Measurements from ENCODE around the gene NDST1. TPM values are rescaled to one million over a fixed set of nuclear protein-coding genes. Genes with fewer than 3 reads are reported as not detected.

Gene NDST1
- total and polyA plus RNA-seq, 2 of the 8 experiments (the other 6 are each of a cell fraction or from before 2014, with no cell fraction given) = 27.0 to 72.0 TPM

DNA sequence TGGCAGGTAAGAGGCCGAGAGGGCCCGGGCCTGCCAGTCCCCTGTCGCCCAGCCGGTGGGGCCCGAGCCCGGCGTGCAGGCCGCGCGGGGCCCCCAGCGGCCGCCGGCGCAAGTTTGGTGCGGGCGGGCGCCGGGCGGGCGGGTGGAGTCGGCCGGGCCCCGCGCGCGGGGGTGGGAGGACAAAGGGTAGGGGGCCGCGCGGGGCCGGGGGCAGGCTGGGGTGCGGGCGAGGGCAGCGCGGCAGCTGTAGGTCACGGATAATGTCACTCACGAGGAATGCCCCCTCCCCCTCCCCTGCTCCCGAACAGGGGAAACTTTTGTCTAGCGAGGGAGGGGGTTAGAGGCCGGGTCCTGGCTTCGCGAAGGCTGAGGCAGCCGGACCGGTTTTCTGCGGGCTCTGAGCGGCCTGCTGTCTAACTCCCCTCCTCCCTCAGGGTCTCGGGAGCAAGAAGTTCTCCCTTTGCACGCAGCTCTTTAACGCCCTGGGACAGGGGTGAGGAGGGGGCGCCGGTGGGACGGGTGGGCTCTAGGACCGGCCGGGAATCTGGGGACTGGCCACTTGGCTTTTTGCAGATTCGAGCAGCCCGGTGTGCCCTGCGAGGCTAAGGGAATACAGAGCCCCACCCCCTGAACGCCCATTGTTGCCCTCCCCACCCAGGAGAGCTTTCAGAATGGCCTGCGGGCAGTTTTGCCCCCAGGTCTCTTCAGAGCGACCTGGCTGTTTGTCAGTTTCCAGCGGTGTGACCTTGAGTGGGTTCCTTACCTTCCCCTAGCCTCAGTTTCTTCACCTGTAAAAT is 21.3 kb upstream of the NDST1 start (continued):
- TF ChIP-seq RFX5 (IDR thresholded peaks at IDR 0.05; ENCODE audit: borderline replicate concordance, low read depth, low read length) (no peak), TAF1 (IDR thresholded peaks at IDR 0.05; ENCODE audit: low read depth, low read length) (peak; percentile 38; the same call in 1 of the 2 replicates), CREB1 (IDR thresholded peaks at IDR 0.05) (peak; percentile 15; the same call in 1 of the 2 replicates), SIN3A (conservative IDR thresholded peaks at IDR 0.05 in 1 of 2, IDR thresholded peaks at IDR 0.05 in 1 of 2; ENCODE audit: low read depth in 1 of 2, low read length in 2 of 2) (peak in 1 of 2 experiments; percentile 13; a peak in 1 of 4 replicates), SP1 (IDR thresholded peaks at IDR 0.05; ENCODE audit: low read depth, low read length) (0 out of 2 replicates have a peak, but pooled peaks have one; percentile 66), CBX5 (IDR thresholded peaks at IDR 0.05; ENCODE audit: low read depth, low read length) (no peak), KDM4A (IDR thresholded peaks at IDR 0.05; ENCODE audit: low read depth, low read length, severe bottlenecking) (no peak), SP2 (IDR thresholded peaks at IDR 0.05; ENCODE audit: low read length) (no peak), SAP30 (IDR thresholded peaks at IDR 0.05; ENCODE audit: insufficient read depth, insufficient replicate concordance, low read length) (peak; percentile 45), HDAC2 (IDR thresholded peaks at IDR 0.05; ENCODE audit: borderline replicate concordance in 1 of 2, low read depth in 2 of 2, low read length in 2 of 2) (peak in 1 of 2 experiments; percentile 99; a peak in 2 of 4 replicates), POLR2AphosphoS5 (IDR thresholded peaks at IDR 0.05; ENCODE audit: low read depth, low read length) (peak; percentile 13; the same call in 1 of the 2 replicates), POLR2A (IDR thresholded peaks at IDR 0.05; ENCODE audit: control extremely low read depth in 1 of 2, low read depth in 2 of 2, low read length in 2 of 2) (peak in 1 of 2 experiments; percentile 14; a peak in 1 of 3 replicates), FOSL1 (IDR thresholded peaks at IDR 0.05; ENCODE audit: insufficient read depth, low read depth, low read length) (peak; percentile 90), RXRA (IDR thresholded peaks at IDR 0.05; ENCODE audit: insufficient read depth, low read depth, low read length) (no peak), ASH2L (IDR thresholded peaks at IDR 0.05; ENCODE audit: low read length) (peak; percentile 85), TBP (IDR thresholded peaks at IDR 0.05; ENCODE audit: low read depth, low read length) (peak; percentile 46; the same call in 1 of the 2 replicates), BACH1 (IDR thresholded peaks at IDR 0.05; ENCODE audit: low read length) (peak; percentile 19; the same call in 1 of the 2 replicates), EP300 (IDR thresholded peaks at IDR 0.05; ENCODE audit: borderline replicate concordance in 1 of 2, low read depth in 2 of 2, low read length in 2 of 2) (peak in 1 of 2 experiments; percentile 18; a peak in 1 of 3 replicates), RAD21 (IDR thresholded peaks at IDR 0.05 in 1 of 2, conservative IDR thresholded peaks at IDR 0.05 in 1 of 2; ENCODE audit: low read depth in 2 of 2, low read length in 2 of 2) (peak in 1 of 2 experiments; percentile 25; a peak in 1 of 4 replicates)
